HL-60 (cell line): Measurements from ENCODE around the gene SMG9.
"Not testable (repeated sequence)": the region's sequence is repeated elsewhere in the genome, so short reads cannot be mapped to it uniquely, and the experiment has no call there.

Experiments used
- DNase-seq, 2 experiments: peaks; one replicate each; pipeline ENCODE4 v3.0.0-alpha.2; 2010 to 2020; ENCODE audit warnings: low read depth in 1 of 2, low spot score in 1 of 2
- H3K27ac ChIP-seq: fragments of 250-450 bp; sonication (Bioruptor Pico); replicated peaks from 2 replicates; pipeline ENCODE4 v1.5.1; 2020; ENCODE audit warnings: mild to moderate bottlenecking, moderate library complexity
- H3K27me3 ChIP-seq: fragments of 250-450 bp; sonication (Bioruptor Pico); 2 replicates; pipeline ENCODE4 v1.5.1; 2021; ENCODE audit warnings: mild to moderate bottlenecking, moderate library complexity; ENCODE audit not compliant: insufficient read depth, poor library complexity, severe bottlenecking
- H3K4me3 ChIP-seq: replicated peaks from 2 replicates; pipeline ENCODE4 v1.5.1; 2011; ENCODE audit warnings: mild to moderate bottlenecking, control low read depth, low read length; ENCODE audit not compliant: insufficient read depth
- GABPA ChIP-seq: IDR thresholded peaks from 2 replicates; pipeline ENCODE4 v1.6.1; 2012; ENCODE audit warnings: low read depth
- POLR2AphosphoS5 ChIP-seq: IDR thresholded peaks from 2 replicates; pipeline ENCODE4 v1.6.1; 2012; ENCODE audit warnings: low read depth
- SPI1 ChIP-seq: IDR thresholded peaks from 2 replicates; pipeline ENCODE4 v1.6.1; 2012; ENCODE audit warnings: low read depth, mild to moderate bottlenecking, borderline replicate concordance
- TF ChIP-seq, protein P1 (sequence below): IDR thresholded peaks from one replicate; pipeline ENCODE4 v1.5.1; 2011; ENCODE audit warnings: low read length, control low read depth, inconsistent platforms; ENCODE audit not compliant: insufficient read depth
- TF ChIP-seq, protein P2 (sequence below): IDR thresholded peaks from 2 replicates; pipeline ENCODE4 v1.6.1; 2012; ENCODE audit warnings: low read depth; ENCODE audit not compliant: insufficient replicate concordance

Gene SMG9

DNA sequence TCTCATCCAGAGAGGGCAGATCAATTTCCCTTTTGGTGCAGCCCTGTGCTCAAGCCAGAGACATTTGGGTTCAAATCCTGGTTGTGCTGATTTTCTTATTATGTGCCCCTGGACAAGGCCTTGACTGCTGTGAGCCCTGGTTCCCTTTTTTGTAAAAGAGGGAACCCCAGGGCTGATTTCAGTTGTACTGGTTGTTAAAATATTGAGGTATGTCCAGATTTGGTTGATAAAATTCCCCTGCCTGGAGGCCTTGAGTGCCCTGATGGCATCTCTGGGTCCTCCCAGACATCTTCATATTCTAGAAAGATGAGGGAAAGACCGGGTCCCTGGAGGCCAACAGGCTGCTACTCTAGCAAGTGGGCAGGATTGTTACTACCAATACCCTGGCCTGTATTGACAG lies 70.4 kb downstream of the SMG9 start:
- TF ChIP-seq, protein P1, sequence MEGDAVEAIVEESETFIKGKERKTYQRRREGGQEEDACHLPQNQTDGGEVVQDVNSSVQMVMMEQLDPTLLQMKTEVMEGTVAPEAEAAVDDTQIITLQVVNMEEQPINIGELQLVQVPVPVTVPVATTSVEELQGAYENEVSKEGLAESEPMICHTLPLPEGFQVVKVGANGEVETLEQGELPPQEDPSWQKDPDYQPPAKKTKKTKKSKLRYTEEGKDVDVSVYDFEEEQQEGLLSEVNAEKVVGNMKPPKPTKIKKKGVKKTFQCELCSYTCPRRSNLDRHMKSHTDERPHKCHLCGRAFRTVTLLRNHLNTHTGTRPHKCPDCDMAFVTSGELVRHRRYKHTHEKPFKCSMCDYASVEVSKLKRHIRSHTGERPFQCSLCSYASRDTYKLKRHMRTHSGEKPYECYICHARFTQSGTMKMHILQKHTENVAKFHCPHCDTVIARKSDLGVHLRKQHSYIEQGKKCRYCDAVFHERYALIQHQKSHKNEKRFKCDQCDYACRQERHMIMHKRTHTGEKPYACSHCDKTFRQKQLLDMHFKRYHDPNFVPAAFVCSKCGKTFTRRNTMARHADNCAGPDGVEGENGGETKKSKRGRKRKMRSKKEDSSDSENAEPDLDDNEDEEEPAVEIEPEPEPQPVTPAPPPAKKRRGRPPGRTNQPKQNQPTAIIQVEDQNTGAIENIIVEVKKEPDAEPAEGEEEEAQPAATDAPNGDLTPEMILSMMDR = no peak
- no peak for TF ChIP-seq GABPA
- no peak for TF ChIP-seq POLR2AphosphoS5
- TF ChIP-seq, protein P2, sequence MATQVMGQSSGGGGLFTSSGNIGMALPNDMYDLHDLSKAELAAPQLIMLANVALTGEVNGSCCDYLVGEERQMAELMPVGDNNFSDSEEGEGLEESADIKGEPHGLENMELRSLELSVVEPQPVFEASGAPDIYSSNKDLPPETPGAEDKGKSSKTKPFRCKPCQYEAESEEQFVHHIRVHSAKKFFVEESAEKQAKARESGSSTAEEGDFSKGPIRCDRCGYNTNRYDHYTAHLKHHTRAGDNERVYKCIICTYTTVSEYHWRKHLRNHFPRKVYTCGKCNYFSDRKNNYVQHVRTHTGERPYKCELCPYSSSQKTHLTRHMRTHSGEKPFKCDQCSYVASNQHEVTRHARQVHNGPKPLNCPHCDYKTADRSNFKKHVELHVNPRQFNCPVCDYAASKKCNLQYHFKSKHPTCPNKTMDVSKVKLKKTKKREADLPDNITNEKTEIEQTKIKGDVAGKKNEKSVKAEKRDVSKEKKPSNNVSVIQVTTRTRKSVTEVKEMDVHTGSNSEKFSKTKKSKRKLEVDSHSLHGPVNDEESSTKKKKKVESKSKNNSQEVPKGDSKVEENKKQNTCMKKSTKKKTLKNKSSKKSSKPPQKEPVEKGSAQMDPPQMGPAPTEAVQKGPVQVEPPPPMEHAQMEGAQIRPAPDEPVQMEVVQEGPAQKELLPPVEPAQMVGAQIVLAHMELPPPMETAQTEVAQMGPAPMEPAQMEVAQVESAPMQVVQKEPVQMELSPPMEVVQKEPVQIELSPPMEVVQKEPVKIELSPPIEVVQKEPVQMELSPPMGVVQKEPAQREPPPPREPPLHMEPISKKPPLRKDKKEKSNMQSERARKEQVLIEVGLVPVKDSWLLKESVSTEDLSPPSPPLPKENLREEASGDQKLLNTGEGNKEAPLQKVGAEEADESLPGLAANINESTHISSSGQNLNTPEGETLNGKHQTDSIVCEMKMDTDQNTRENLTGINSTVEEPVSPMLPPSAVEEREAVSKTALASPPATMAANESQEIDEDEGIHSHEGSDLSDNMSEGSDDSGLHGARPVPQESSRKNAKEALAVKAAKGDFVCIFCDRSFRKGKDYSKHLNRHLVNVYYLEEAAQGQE = no peak
- TF ChIP-seq SPI1 = peak; percentile 81
- peak overlapping the region; percentile 34 for H3K27ac ChIP-seq
- H3K27me3 ChIP-seq = no peaks in the 10 kb centered on the region
- DNase-seq = peak in 1 of 2 experiments; percentile 54
- no peak overlapping the region for H3K4me3 ChIP-seq

DNA sequence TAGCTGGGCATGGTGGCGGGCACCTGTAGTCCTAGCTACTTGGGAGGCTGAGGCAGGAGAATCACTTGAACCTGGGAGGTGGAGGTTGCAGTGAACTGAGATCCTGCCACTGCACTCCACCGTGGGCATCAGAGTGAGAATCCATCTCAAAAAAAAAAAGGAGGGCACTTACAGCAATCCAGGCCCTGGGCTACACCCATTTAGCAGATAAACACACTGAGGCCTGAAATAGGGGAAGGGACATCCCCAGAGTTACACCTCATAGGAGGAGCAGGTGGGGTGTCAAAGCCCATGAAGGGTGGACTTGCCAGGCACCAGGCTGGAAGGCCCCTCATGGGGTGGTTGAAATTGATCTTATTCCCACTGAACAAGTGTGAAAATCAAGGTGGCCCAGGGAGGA lies 70.9 kb downstream of the SMG9 start:
- Histone ChIP-seq H3K27me3 (no peaks in the 10 kb centered on the region), H3K4me3 (no peak overlapping the region), H3K27ac (peak overlapping the region; percentile 34)
- DNase-seq = no peak
- TF ChIP-seq SPI1 (no peak), POLR2AphosphoS5 (no peak), GABPA (no peak)
- TF ChIP-seq, protein P2 = no peak
- TF ChIP-seq, protein P1 = no peak

DNA sequence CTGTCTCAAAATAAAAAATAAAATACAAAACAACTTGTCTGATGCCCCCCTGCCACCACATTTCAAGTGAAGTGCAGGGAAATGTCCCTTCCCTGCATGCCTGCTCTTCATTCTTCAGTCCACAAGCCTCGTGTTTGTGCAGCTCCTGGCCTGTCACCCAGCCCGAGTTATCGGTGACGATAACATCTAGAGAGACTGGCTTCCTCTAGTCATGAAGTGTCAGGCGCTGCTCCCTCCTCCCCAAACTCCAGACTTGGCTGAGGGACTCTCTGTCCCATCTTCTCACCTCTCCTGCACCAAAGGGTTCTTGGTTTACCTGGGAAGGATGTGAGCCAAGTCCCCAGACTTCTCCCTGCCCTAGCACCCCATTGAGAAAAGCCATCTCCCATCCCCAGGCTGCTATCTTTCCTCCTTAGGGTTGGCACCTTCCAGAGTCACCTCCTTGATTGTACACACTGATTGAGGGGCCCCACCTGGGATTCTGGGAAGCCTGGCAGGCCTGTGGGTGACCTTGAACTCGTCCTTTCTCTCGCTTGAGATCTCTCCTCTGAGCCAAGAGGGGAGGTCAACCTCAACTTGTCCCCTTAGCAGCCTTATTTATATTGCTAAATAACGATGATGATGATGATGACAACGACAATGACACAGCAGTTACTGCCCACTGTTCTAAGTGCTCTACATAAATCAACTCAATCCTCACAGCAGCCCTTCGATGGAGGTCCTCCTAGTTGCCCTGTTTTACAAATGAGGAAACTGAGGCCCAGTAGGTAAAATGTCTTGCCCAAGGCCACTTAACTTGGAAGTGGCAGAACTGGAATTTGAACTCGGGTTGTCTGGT lies 71.7 kb downstream of the SMG9 start:
- H3K27me3 ChIP-seq = no peaks in the 10 kb centered on the region
- no peak for DNase-seq
- H3K27ac ChIP-seq = peak overlapping the region; percentile 53; the same call in 1 of the 2 replicates
- TF ChIP-seq, protein P1 = no peak
- TF ChIP-seq POLR2AphosphoS5 (no peak), SPI1 (no peak), GABPA (no peak)
- TF ChIP-seq, protein P2 = no peak
- no peak overlapping the region for H3K4me3 ChIP-seq

DNA sequence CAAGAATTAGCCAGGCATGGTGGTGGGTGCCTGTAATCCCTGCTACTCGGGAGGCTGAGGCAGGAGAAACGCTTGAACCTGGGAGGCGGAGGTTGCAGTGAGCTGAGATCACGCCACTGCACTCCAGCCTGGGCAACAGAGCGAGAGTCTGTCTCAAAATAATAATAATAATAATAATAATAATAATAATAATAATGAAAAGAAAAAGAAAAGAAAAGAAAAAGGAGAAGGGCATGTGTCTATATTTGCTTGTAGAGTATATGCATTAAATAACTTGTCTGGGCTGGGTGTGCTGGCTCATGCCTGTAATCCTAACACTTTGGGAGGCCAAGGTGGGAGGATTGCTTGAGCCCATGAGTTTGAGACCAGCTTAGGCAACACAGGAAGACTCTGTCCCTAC lies 72.5 kb downstream of the SMG9 start:
- H3K27ac ChIP-seq = peak overlapping the region; percentile 53
- H3K4me3 ChIP-seq, DNase-seq, H3K27me3 ChIP-seq: not testable (repeated sequence)
